Measurements from ENCODE around the gene OR51B5.
"Not testable (repeated sequence)": the region's sequence is repeated elsewhere in the genome, so short reads cannot be mapped to it uniquely, and the experiment has no call there.

The OR51B5 gene

DNA sequence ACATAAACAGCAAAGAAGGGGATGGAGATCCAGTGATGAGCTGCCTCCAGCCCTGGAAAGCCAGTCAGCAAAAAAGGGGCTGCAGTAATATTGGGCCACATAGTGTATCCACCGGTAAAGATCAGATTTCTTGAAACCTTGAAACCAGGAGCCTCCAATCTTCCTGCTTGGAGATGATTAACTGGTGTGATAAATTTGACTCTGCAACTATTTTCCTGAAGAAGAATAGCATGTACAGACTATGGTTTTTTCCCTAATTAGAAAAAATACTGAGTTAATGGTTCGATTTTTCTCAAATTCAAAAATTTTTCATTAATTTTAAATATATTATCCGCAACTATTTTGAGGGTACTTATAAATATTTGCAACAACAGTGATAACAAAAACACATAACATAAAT lies 19.1 kb downstream of the OR51B5 start, which contains the start of gene OR51B2:
OR51B2 (minus strand) TSS at position 101 of the 400 bp plus-strand sequence; CDS start at position 101, 0 bp downstream.
- DNase-seq, result no peak

DNA sequence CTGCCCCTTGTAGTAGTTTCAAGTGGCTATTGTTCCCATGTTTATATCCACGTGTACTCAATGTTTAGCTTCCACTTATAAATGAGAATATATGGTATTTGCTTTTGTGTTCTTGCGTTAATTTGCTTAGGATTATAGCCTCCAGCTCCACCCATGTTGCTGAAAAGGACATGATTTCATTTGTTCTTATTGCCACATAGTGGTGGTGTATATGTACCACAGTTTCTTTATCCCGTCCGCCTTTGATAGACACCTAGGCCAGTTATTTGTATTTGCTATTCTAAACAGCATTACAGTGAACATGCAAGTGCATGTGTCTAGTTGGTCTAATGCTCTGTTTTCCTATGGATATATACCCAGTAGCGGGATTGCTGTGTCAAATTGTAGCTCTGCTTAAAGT lies 26.0 kb downstream of the OR51B5 start:
- no peak for DNase-seq

DNA sequence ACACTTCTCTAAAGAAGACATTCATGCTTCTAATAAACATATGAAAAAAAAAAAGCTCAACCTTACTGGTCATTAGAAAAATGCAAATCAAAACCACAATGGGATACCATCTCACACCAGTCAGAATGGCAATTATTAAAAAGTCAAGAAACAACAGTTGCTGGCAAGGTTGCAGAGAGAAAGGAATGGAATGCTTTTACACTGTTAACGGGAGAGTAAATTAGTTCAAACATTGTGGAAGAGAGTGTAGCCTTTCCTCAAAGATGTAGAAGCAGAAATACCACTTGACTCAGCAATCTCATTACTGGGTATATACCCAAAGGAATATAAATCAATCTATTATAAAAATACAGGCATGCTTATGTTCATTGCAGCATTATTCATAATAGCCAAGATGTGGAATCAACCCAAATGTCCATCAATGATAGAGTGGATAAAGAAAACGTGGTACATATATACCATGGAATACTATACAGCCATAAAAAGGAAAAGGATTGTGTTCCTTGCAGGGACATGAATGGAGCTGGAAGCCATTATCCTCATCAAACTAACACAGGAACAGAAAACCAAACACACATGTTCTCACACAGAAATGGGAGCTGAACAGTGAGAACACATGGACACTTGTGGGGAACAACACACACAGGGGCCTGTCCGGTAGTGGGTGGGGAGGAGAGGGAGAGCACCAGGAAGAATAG lies 29.8 kb downstream of the OR51B5 start:
- not testable (repeated sequence) for DNase-seq

DNA sequence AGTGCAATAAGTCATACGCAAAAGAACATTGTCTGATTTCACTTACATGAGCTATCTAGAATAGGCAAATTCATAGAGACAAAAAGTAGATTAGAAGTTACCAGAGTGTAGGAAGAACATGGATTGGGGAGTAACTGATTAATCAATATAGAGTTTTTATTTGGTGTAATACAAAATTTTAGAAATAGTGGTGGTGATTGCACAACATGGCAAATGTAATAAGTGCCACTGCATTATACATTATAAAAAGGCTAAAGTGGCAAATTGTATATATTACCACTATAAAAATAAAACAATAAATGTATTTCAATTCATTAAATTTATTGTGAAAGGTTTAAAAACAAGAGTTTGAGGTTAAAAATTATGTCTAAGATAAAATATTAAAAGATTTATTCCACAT lies 32.9 kb downstream of the OR51B5 start:
- DNase-seq, result no peak

DNA sequence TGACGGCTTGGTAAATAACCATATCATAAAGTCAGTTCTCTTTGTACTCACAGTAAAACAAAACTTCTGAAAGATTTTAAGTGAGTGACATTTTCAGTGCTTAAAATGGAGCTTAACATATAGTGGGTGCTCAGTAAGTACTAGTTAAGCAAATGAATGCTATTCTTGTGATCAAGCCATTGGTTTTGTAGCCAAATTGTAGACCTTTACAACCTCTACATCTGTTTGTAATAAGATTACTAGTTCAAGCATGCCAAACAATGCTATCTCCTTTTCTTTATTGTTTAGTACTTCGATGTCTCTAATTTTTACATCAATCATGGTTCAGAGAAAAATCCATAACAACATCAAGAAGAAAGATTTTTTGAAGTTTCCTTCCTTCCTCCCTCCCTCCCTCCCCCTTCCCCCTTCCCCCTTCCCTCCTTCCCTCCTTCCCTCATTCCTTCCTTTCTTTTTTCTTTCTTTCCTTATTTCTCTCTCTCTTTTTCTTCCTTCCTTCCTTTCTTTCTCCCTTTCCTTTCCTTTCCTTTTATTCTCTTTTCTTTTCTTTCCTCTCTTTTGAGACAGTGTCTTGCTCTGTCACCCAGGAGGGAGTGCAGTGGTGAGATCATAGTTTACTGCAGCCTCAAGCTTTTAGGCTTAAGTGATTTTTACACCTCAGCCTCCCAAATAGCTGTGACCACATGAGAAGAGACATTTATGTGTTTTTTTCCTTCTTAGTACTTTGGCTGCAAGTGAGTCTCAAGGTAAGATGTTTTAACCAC lies 35.9 kb downstream of the OR51B5 start:
- DNase-seq, result no peak

DNA sequence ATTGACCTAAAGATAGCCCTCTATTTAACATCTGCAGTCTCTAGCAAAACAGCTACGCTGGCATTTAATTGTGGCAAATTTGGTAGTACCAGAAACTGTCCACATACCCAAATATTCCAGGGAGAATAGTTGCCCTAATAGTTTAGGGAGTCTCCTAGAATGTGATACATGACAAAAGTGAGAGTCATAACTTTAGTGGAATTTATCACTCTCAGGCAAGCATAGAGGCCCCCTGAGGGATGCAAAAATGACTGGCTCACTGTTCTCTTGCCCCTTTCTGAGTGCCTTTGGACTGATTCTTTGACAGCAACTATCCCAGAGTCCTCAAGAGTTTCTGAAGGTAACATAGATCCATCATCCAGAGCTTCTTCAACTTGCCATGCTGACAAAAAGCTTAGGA lies 39.3 kb downstream of the OR51B5 start:
- no peak for DNase-seq

DNA sequence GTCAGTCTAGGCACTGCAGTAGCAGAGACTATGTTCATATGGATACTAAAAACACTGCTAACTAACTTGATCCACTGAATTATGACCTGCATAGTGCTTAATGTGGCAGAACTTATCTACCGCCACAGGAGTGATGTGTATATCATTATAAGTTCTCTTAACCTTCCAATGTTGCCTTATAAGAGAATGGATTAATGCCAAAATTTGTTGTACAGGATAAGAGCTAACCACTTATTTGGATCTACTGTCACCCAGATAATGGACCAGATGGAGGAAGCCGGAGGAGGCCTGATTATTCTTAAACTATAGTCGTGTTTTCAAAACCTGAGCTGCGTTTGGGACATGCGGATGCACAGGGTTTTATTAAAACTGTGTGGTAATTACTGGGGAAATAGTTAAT lies 39.7 kb downstream of the OR51B5 start:
- no peak for DNase-seq

DNA sequence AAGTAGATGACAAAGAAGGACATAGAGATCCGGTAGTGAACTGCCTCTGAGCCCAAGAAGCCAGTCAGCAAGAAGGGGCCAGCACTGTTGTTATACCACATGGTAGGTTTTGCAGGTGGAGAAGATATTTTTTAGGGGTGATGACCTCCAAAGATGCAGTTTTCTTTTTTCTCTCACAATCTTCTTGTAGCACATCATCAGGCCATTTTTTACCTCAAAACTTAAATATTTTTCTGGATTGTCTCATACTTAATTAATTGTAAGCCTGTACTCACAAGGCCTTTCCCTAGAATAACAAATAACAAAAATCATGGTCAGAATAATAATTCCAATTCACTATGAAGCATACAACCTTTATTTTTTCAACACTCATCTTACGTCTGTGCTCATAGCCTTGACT lies 41.5 kb downstream of the OR51B5 start, which contains the start of gene OR51B4:
OR51B4 (minus strand) TSS at position 101 of the 400 bp plus-strand sequence; CDS start at position 101, 0 bp downstream.
- no peak for DNase-seq

DNA sequence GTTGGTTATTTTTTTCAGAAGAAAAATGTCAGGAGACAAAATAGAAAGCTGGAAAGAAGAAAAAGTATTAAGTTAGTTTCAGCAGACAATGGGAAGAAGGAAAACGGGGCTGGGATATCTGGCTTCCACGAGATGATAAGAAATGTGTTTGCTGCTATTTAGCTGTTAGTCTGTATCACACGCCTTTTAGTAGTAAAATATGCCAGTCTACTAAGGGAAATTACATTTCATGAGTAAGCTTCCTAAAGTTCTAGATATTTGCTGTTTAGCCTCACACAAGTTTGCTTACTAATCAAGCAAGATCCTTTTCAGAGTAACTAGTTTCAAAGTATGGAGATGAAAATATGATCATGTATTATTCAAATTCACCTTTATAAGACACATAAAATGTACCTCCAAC lies 43.1 kb downstream of the OR51B5 start:
- no peak for DNase-seq

DNA sequence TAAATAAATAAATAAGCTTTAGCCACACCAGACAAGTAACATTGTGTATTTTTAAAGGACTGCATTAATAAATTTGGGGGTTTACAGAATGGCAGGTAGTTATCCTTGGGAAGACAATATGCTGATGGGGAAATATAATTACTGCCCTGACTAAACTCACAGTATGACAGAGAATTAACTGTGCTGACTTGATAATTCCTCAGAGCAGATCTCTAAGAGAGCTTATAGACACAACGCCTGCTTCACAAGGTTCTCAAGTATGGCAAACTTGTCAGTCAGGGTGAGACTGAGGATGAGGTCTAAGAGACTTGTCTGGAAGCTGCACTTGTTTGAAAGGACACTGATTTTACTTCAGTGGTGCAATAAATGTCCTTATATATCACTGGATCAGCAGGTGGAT lies 44.9 kb downstream of the OR51B5 start:
- no peak for DNase-seq

DNA sequence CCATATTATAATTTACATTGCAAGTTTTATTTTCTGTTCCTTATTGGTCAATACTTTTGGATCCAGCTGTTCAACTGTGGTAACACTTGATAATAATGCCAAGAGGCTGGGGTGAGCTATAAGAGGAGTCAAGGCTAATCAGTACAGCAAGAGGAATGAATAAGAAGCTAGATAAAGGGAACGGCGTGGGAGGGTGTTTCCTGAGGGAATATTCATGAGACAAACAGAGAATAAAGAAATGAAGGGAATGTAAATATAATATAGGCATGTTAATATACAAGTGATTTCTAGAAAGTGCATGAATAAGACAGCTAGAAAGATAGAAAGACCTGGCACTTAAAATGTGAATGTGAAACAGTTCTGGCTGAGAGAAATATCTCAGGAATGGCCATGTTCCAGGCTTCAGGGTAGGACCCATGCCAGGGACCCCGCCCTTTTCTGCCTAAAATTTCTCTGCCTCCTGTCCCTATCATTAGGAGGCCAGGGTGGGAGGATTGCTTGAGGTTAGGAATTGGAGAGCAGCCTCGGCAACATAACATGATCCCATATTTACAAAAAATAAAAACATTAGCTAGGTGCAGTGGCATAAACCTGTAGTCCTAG lies 45.5 kb downstream of the OR51B5 start:
- DNase-seq, result no peak

DNA sequence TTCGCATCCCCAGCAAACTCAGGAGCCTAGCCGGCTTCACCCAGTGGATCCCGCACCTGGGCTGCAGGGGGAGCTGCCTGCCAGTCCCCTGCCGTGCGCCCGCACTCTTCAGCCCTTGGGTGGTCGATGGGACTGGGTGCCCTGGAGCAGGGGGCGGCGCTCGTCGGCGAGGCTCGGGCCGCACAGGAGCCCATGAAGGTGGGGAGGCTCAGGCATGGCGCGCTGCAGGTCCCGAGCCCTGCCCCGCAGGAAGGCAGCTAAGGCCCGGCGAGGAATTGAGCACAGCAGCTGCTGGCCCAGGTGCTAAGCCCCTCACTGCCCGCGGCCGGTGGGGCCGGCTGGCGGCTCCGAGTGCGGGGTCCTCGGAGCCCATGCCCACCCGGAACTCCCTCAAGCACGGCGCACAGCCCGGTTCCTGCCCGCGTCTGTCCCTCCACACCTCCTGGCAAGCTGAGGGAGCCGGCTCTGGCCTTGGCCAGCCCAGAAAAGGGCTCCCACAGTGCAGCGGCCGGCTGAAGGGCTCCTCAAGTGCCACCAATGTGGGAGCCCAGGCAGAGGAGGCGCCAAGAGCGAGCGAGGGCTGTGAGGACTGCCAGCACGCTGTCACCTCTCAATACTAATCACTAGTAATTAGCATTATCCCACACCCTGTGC lies 48.9 kb downstream of the OR51B5 start:
- DNase-seq, result not testable (repeated sequence)

DNA sequence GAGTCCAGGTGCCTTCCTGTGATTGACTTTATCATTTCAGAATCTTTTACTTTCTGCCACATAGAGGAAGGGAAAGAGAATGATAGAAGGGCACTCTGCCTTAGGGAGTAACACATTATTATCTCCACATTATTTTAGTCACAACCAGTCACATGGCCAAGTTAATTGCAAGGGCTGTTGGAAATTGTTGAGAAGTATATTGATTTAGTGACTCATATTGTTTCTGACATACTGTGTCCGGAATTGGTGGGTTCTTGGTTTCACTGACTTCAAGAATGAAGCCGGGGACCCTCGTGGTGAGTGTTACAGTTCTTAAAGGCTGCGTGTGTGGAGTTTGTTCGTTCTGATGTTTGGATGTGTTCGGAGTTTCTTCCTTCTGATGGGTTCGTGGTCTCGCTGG lies 50.3 kb downstream of the OR51B5 start:
- no peak for DNase-seq
